ENCODE results near the gene FOXP1.

FOXP1 gene

DNA sequence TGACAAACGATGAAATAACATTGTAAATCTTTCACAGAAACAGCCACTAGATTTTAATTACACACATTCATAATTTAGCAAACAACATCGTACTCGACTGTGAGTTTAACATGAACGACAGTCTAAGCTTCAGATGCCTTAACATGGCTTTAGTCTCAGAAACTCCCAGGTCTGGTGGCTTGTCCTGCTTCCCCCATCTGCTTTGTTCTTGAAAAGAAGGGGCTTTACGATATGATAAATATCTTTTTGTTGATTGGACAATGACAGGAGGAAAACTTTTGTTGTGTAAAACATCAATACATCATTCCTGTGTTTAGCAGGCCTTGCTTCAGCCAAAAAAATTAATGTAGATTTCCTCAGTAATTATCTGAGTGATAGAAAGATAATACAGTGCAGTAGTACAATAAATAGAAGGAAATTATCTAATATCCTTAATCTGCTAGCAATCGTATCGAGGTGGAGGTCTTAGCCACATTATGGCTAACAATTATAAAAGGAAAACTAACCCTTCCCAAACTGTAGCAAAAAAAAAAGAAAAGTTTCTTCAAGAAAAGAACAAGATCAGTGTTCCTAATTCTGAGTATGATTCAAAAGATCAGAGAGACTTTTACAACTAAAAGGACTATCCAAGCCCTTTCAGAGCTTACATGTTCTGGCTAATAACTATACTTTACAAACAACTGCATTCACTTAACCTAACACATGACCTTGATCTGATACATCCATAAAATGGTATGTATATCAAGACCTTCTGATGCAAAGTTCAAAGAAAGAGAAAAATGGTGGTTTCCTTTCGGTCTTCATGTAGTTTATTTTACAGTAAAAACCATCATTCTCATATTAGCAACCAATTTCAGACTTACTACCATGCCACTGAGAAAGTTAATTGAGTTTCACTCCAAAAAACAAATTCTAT, 535.7 kb downstream of the FOXP1 start:
- H3K27me3 ChIP-seq (replicated peaks): no peaks in the 10 kb centered on the region
- H3K36me3 ChIP-seq (replicated peaks): peaks cover 48% of the 10 kb centered on the region
- in situ Hi-C loops (cut with HindIII; ENCODE audit: low pct_ligation_motif_present, low sequenced_read_pairs): no loop called here
- no peak for DNase-seq
- H3K4me3 ChIP-seq (ENCODE audit: low read depth, low read length): no peak overlapping the region
- TF ChIP-seq, protein P1, sequence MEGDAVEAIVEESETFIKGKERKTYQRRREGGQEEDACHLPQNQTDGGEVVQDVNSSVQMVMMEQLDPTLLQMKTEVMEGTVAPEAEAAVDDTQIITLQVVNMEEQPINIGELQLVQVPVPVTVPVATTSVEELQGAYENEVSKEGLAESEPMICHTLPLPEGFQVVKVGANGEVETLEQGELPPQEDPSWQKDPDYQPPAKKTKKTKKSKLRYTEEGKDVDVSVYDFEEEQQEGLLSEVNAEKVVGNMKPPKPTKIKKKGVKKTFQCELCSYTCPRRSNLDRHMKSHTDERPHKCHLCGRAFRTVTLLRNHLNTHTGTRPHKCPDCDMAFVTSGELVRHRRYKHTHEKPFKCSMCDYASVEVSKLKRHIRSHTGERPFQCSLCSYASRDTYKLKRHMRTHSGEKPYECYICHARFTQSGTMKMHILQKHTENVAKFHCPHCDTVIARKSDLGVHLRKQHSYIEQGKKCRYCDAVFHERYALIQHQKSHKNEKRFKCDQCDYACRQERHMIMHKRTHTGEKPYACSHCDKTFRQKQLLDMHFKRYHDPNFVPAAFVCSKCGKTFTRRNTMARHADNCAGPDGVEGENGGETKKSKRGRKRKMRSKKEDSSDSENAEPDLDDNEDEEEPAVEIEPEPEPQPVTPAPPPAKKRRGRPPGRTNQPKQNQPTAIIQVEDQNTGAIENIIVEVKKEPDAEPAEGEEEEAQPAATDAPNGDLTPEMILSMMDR (IDR thresholded peaks at IDR 0.05; ENCODE audit: low read depth, low read length, missing control alignments): no peak
- H3K27ac ChIP-seq: no peak overlapping the region

DNA sequence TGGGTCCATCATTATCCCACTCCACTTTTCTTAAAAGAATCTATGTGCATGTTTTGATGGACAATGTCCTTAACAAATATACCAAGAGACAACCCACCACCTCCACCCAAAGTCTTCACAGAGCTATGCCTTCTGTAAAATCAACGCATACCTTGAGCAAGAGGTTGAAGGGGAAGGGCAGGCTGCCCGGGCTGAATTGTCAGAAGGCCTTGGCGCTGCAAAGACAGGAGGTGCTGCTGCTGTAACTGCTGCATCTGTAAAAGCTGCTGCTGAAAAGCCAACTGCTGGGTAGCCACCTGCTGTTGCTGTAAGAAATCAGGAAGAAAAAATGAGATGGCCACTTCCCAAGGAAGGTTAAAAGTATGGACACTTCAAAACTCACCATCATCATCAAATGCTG, 536.7 kb downstream of the FOXP1 start:
- H3K4me3 ChIP-seq (ENCODE audit: low read depth, low read length): no peak overlapping the region
- in situ Hi-C loops (cut with HindIII; ENCODE audit: low pct_ligation_motif_present, low sequenced_read_pairs): no loop called here
- TF ChIP-seq, protein P1 (IDR thresholded peaks at IDR 0.05; ENCODE audit: low read depth, low read length, missing control alignments): no peak
- no peak overlapping the region for H3K27ac ChIP-seq
- peaks cover 51% of the 10 kb centered on the region for H3K36me3 ChIP-seq (replicated peaks)
- no peak for DNase-seq
- no peaks in the 10 kb centered on the region for H3K27me3 ChIP-seq (replicated peaks)

DNA sequence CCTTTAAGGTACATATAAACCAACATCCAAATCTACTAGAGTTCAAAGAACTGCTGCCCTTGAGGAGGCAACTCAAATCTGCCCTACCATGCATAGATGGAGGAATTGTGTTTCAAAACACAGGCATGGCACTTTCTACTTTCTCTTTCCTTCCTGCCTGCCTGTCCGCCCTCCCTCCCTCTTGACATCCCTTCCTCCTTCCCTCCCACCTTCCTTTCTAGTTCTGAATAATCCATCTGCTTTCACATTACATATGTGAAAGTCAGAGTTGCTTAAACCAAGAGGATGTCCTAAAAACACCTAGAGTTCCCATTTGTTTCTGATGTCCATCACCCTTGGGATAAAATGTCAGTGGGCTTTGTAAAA, 537.6 kb downstream of the FOXP1 start:
- peaks cover 51% of the 10 kb centered on the region for H3K36me3 ChIP-seq (replicated peaks)
- no peak overlapping the region for H3K27ac ChIP-seq
- TF ChIP-seq, protein P1 (IDR thresholded peaks at IDR 0.05; ENCODE audit: low read depth, low read length, missing control alignments): no peak
- in situ Hi-C loops (cut with HindIII; ENCODE audit: low pct_ligation_motif_present, low sequenced_read_pairs): no loop called here
- H3K27me3 ChIP-seq (replicated peaks): no peaks in the 10 kb centered on the region
- no peak overlapping the region for H3K4me3 ChIP-seq (ENCODE audit: low read depth, low read length)
- no peak for DNase-seq

DNA sequence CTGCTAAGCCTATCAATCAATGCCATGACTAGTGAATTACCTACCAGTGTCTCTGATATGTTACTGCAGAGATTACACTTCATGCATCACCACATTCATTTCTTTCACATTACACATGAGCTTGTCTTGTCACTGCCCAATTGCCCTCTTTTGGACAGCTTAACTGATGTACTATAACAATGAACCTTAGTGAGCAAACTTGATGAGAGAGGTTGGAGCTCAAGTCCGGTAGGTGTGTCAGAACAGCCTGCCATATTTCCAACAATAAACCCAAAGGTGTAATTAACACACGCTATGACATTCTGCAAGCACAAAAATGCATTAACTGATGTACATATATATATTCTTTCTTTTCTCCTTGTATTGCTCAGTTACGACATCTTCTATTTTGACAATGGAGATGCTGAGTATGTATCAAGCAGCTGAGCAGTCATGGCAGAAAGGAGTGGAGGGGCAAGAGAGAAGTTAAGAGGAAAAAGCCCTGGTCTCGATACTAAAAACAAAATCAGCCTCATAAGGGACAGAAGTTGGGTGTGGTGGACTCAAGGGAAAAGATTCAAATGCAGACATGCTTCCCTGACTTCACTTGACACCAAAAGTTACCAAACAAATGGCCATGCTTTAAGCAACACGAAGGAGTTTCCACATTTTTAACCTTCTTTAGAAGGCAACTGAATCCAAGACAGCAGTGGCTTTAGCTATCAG, 538.2 kb downstream of the FOXP1 start:
- in situ Hi-C loops (cut with HindIII; ENCODE audit: low pct_ligation_motif_present, low sequenced_read_pairs): no loop called here
- no peaks in the 10 kb centered on the region for H3K27me3 ChIP-seq (replicated peaks)
- DNase-seq: no peak
- TF ChIP-seq, protein P1 (IDR thresholded peaks at IDR 0.05; ENCODE audit: low read depth, low read length, missing control alignments): no peak
- H3K36me3 ChIP-seq (replicated peaks): peaks cover 56% of the 10 kb centered on the region
- no peak overlapping the region for H3K27ac ChIP-seq
- no peak overlapping the region for H3K4me3 ChIP-seq (ENCODE audit: low read depth, low read length)

DNA sequence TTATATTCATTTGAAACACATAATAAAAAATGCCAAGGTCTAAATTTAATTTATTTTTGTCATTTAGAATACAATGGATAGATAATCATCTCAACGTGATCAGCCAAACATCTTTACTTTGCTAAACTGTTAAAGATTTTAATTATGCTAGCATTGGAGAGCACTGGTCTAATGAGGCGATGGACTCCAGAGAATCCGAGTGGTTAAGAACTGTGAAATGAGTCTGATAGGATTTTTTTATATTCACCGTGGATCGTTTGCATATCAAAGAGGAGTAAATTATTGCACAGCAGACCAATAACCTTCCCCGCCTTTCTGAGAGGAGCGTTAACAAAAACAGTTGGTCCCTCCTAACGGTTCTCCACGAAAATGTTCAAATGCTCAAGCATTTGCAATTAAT, 540.8 kb downstream of the FOXP1 start:
- H3K27me3 ChIP-seq (replicated peaks): no peaks in the 10 kb centered on the region
- H3K27ac ChIP-seq: no peak overlapping the region
- peaks cover 69% of the 10 kb centered on the region for H3K36me3 ChIP-seq (replicated peaks)
- DNase-seq: no peak
- H3K4me3 ChIP-seq (ENCODE audit: low read depth, low read length): no peak overlapping the region
- in situ Hi-C loops (cut with HindIII; ENCODE audit: low pct_ligation_motif_present, low sequenced_read_pairs): no loop called here
- TF ChIP-seq, protein P1 (IDR thresholded peaks at IDR 0.05; ENCODE audit: low read depth, low read length, missing control alignments): no peak
